Vein endothelial cell (primary cell): Measurements from ENCODE around the gene OCA2. TPM values are rescaled to one million over a fixed set of nuclear protein-coding genes. Genes with fewer than 3 reads are reported as not detected.

ENCODE experiments used
- total RNA-seq: library from RNA; depleted of rRNA; stranded (reverse); fragments of >200 nt; gene quantifications from 2 replicates; pipeline ENCODE4 v1.2.3, GENCODE V29; 2012

The OCA2 gene
- total RNA-seq: 0.10 TPM in 1 of 2 replicates, not detected in the other

GRCh38 chr15:28098766-28099554 lies at the start of gene OCA2:
Gene OCA2 (minus strand): TSS chr15:28099315. CDS start chr15:28081874, 17,441 bp downstream.

Other genes starting within 250 kb of the OCA2 start
- gene HERC2, start 222.9 kb upstream of the OCA2 start, total RNA-seq: 50.5 and 51.3 TPM in 2 replicates